ENCODE results near the gene GTF3C4.
"Not testable (repeated sequence)": the region's sequence is repeated elsewhere in the genome, so short reads cannot be mapped to it uniquely, and the experiment has no call there.

The GTF3C4 gene

GRCh38 chr9:132708239-132708638 lies 38.0 kb downstream of the GTF3C4 start:
- DNase-seq = no peak

GRCh38 chr9:132708769-132709430 lies 38.6 kb downstream of the GTF3C4 start:
- no peak for DNase-seq

DNA sequence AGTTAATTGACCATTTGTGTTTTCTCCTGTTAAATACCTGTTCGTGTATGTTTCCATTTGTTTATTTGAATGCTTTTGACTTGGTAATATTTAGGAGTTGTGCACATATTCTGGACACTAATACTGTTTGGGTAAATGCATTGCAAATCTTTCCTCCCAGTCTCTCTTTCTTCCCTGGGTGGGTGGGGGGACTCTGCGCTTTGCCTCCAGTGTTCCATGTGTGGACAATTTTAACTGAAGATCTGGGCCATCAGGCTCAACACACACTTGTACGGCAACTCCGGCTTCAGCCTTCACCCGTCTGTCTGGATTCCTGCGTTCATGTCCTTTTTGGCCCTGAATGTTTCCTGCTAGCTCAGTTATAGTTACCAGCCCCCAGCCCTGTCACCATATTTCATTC lies 40.1 kb downstream of the GTF3C4 start:
- DNase-seq = no peak

- DNase-seq = not testable (repeated sequence)
Observed at GRCh38 chr9:132711152-132711551, 40.9 kb downstream of the GTF3C4 start.

DNA sequence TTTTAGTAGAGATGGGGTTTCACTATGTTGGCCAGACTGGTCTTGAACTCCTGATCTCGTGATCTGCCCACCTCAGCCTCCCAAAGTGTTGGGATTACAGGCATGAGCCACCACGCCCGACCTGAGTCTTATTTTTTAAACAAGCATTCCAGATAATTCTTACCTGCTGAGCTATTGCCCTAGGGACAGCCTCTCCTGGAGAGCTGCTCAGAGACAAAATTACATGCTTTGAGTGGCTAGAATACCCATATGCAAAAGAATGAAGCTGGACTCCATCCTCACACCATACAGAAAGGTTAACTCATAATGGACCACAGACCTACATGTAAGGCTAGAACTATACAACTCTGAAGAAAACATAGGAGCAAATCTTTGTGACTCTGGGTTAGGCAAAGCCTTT lies 41.6 kb downstream of the GTF3C4 start:
- DNase-seq = no peak

DNA sequence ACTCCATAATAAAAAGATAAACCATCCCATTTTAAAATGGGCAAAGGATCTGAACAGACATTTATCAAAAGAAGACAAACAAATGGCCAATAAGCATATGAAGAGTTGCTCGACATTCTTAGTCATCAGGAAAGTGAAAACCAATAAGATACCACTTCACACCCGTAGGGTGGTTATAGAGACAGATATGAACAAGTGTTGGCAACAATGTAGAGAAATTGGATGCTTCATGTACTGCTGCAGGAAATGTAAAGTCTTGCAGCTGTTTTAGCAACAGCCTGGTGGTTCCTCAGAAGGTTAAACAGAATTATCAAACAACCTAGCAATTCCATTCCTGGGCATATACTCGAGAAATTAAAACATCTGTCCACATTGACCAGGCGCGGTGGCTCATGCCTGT lies 42.5 kb downstream of the GTF3C4 start:
- DNase-seq = no peak

DNA sequence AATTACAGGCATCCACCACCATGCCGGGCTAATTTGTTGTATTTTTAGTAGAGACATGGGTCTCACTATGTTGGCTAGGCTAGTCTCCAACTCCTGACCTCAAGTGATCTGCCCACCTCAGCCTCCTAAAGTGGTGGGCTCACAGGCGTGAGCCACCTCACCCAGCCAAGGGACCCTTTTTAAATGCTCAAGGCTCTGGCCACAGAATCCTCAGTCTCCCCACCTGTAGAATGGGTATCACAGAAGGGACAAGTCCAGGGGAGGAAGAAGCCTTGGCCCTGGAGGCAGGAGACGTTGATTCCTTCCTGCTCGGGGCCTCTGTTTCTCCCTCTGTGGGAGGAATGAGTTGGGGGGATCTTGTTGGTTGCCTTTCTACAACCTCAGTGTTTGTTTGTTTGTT lies 45.7 kb downstream of the GTF3C4 start:
- no peak for DNase-seq

- DNase-seq = no peak
Observed at GRCh38 chr9:132717326-132717945, 47.2 kb downstream of the GTF3C4 start.

DNA sequence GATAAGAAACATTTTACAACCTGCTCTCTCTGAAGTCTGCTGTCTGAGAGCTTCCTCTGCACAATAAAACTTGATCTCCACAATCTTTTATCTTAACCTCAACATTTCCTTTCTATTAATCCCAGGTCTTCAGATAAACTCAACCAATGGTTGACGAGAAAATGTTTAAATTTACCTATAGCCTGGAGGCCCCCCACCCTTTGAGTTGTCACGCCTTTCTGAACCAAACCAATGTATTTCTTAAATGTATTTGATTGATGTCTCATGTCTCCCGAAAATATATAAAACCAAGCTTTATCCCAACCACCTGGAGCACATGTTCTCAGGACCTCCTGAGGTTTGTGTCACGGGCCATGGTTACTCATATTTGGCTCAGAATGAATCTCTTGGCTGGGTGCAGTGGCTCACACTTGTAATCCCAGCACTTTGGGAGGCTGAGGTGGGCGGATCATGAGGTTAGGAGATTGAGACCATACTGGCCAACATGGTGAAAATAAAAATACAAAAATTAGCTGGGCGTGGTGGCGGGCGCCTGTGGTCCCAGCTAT lies 48.2 kb downstream of the GTF3C4 start:
- DNase-seq = not testable (repeated sequence)

DNA sequence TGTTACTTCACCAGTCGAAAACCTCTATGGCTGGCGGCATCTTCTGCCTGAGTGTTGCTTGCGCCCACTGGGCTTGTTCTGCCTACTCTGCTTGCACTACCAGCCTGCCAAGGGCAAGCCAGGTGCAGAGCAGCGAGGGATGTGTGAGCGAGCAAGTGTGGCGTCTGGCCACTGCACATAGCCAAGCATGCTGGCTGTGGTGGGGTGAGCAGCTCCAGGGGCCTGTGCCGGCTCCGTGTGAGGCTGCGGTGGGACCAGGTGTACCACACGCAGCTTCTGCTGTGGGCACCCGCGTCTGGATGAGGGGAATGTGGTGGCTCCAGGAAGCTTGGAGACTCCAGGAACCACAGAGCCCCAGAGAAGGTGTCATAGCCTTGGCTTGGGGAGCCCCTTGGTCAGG lies 51.4 kb downstream of the GTF3C4 start:
- DNase-seq = no peak

DNA sequence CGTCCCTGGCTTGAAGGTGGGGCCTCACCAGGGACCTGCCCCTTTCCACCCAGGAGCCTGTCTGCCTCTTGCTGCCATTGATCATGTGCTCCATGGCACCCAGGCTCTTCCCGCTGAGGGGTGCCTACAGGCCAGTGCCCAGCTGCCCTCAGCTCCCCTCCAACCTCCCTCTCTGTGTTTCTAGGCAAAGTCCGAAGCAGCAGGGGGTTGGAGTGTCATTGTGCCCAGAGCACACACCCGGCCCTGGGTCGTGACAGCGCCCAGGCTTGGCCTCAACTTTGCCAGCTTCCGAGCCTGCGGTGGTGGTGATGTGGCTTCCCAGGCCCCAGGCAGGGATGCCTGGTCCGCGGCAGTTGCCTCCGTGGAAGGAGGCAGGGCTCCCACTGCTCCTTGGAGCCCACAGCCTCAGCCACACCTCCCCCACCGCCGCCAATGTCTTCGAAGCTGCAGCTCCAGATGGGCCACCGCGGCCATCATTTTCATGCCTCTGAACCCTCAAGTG lies 52.4 kb downstream of the GTF3C4 start:
- DNase-seq = no peak

DNA sequence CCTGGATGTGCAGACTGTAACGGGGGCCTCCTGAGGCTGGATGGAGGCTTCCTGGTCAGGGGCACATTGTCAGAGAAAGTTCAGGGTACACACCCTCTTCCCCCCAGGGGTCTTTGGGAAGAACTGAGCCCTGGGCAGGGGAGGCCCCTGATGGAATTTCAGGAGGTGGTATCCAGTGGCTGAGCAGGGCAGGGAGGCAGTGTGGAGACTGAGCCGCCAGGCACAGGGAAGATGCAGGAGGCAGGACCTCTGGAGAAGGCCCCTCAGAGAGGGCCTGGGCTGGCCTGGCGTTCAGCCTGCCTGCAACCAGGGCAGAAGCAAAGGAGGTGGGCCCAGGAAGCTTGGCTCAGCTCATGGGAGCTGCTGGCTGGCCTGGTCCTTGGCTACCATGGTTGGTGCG lies 53.5 kb downstream of the GTF3C4 start:
- no peak for DNase-seq

GRCh38 chr9:132725306-132725705 lies 55.0 kb downstream of the GTF3C4 start:
- DNase-seq = no peak

DNA sequence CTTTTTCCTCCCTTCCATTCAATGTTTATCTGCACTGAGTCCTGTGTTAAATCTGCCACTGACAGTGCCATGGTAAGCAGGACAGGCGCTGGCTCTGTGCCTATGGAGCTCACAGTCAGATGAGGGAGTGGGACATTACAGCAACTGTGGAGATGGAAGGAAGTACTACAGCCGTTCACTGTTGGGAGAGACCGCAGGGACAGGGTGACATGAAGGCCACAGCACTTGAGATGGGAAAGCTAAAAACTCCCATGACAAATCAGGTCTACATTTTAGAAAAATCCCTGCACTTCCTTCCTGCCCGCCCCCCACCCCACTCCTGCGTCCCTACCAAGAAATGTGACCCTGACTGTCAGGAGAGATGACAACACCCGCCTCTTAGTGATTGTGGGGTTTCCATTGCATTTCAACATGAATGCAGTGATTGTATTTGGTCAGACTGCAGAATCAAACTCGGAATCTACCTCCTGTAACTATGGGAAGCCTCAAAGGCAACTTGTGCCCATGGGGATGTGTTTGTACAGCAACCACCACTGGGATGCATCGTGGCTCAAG lies 56.4 kb downstream of the GTF3C4 start:
- no peak for DNase-seq

- DNase-seq = no peak
Observed at GRCh38 chr9:132728071-132728470, 57.8 kb downstream of the GTF3C4 start.

DNA sequence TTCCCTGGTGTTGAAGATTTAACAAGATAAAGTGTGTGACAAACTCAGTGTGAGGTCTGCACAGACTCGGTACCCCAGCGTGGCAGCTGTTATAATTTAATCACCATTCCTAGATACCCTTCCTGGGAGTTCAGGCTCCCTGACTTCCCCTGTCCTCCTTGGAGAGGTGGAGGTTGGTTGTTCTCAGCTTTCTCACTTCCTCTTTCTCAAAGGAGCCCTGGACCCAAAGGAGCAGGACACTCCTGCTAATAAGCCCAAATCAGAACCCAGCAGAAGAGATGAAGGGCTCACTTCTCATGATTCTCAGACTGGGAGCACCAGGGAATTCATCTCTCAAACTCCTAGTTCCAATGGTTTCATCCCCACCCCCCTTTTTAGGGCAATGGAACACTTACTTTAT lies 58.2 kb downstream of the GTF3C4 start:
- DNase-seq = no peak

GRCh38 chr9:132729235-132729890 lies 59.1 kb downstream of the GTF3C4 start:
- no peak for DNase-seq

- no peak for DNase-seq
Observed at GRCh38 chr9:132730054-132731033, 60.1 kb downstream of the GTF3C4 start.

DNA sequence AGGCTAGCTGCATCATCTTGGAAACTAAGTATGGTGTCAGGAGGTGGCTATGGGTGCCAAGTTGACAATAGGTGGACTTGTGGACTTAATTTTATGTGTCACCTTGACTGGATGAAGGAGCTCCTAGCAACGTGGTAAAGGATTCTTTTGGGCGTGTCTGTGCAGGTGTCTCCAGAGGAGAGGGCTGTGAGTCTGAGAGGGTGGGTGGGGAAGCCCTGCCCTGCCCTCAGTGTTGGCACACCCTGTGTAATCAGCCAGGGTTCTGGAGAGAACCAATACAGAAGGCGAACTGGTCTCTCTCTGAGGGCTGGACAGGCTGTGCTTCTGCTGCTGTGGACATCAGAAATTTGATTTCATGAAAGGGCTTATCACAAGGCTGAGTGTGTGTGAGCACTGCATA lies 61.0 kb downstream of the GTF3C4 start:
- DNase-seq = no peak

GRCh38 chr9:132732326-132733259 lies 62.3 kb downstream of the GTF3C4 start:
- DNase-seq = no peak

DNA sequence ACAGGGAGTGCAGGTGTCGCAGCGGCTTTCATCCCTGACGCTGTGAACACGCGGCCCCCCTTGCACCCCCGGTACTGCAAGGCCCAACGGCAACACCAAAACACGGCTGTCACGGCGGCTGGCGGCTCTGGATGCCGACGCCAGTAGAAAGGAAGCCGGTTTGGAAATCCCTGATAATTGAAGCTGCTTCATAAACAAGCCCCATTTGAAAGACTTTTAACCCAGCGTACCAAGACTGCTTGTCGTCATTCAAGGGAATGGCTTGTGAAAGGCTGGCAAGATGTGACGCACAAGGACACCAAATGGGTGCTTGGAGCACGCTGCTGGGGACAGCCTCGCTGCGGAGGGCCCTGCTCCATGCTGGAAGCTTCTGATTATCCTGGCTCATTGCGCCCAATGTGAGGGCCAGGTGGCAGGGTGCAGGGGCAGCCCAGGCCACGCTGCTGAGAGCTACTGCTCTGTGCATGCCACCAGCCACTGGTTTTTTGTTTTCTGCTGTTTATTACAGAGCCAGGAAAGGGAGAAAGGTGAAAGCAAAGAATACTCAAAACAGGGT lies 63.1 kb downstream of the GTF3C4 start:
- DNase-seq = no peak
